GM18499 (cell line): ENCODE results near the gene PSMB11.

ENCODE experiments used
- ATAC-seq: cut with Tn5 transposase; IDR thresholded peaks from one replicate; pipeline ENCODE4 v1.9.1; 2021; ENCODE audit warnings: moderate number of reproducible peaks; ENCODE audit not compliant: insufficient read depth, unreplicated experiment

PSMB11 gene

DNA sequence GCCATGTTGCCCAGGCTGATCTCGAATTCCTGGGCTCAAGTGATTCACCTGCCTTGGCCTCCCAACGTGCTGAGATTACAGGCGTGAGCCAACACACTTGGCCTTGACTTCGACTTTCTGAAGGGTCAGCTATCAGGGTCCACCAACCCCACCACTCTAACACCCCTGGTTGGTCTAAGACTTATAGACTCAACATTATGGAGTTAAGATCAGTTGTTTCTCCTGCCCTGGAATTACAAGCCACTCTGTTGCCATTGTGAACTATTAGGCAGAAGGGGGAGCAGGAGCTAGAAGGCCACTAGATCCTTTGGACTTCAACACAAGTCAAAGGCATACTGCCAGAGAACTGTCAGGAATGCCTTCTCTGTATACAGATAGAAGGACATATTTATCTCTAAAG is 1.9 kb upstream of the PSMB11 start:
- ATAC-seq = no peak

DNA sequence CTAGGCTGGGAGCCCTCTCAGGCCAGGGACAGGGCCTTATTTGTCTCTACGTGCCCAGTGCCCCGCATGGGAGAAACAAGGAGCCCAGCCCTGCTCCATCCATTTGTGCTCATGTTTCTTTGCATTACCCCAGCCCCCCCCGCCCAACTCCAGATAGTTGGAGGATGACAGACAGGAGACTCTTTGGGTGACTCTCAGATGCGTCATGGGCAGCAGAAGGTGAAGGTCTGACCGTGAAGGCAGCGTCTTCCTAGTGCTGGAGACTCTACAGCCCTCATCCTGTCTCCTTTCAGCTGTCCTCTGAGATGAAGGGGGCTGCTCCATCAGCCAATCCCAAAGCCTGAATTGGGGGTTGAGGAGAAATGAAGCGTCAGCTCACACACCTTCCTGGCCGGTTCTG is 283 bp upstream of the PSMB11 start:
- no peak for ATAC-seq

DNA sequence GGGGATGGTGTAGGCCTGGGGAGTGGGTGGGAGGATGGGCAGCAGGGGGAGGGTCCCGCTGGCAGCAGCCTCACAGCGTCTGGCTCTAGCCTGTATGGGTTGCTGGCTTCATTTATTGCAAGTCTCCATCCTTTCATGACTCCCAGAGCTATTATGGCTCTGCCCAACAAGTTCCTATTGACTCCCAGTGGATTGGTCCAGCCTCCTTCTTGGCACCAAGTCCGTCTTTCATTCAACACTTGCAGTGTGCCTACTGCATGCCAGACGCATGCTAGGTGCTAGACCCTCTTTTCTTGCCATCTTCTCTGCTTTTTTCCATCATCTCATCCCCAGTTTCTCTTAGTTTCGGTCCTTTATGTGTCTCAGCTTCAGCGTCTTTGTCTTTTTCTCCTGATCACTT is 1.1 kb downstream of the PSMB11 start:
- ATAC-seq = no peak

DNA sequence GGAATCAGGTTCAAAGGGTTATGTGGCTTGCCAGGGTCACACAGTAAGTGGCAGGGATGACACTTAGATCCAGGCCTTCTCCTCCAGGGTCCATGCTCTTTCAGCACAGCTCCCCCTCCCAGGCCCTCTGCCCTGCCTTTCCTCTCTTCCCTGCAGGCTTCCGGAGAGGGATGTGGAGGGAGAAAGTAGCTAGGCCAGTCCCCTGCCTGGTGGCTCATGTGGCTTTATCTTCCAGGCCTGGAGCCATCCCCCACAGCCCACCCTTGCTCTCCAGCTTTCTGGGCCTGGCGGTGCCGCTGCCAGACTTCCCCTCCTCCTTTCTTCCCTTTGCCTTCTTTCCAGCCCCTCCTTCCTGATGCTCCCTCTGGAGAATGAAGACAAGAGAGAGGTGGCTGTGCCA is 1.7 kb downstream of the PSMB11 start:
- ATAC-seq = no peak

DNA sequence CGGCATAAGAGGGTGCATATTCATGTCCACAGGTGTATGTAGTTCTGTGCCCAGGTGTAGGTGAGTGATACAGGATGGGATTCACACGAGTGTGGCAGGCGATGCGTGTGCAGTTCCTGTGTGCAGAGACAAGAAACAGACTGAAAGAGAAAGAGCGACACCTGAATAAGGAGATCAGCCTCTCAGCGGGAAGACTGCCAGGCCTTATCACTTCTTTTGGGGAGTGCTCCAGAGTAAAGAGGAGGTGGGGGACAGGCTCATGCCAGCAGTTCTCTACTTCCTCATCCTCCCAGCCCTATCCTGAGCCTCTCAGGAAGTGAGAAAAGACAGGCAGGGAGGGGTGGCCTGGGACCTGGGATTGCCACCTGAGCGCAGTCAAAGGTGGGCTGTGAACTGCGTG is 2.8 kb downstream of the PSMB11 start:
- ATAC-seq = no peak

DNA sequence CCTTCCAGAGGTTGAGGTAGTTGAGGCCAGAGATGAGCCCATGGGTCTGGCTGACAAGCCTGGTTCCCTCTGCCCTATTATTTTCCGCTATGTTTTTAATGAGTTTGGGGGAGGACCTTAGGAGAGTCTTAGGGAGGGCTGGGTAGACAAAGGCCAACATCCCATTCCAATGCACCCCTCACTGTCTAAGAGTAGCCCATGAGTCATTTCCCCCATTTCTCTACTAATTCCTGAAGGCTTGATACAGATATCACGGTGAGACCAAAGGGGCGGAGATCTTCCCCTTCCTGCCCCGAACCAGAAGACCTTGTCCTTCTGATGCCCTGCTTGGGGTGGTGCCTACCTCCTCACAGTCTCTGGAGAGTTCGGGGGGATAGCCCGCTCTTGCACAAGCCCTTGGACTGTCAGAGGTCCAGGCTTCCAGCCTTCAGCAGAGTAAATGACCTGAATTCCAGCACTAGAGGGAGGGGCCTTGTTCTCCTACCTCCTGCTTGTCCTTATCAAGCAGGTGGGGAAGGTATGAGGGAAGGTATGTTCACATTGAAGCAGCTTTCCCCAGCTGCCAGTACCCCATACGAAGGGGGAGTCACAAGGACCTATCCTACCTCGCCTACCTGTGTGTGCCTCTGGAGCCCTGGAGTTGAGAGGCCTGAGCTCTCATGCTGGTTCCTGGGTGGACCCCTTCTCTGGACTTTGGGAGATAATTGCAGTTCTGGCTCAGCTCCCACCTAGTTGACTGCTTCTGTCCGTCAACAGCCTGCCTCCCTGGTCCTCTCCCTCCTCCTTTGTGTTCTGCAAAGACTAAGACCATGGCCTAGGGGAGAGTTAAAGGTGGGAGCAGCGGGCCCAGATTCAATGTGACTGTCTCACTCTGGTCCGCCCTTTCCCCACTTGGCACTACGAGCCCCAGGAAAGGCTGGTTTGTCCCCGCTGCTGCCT is 3.7 kb downstream of the PSMB11 start:
- no peak for ATAC-seq

DNA sequence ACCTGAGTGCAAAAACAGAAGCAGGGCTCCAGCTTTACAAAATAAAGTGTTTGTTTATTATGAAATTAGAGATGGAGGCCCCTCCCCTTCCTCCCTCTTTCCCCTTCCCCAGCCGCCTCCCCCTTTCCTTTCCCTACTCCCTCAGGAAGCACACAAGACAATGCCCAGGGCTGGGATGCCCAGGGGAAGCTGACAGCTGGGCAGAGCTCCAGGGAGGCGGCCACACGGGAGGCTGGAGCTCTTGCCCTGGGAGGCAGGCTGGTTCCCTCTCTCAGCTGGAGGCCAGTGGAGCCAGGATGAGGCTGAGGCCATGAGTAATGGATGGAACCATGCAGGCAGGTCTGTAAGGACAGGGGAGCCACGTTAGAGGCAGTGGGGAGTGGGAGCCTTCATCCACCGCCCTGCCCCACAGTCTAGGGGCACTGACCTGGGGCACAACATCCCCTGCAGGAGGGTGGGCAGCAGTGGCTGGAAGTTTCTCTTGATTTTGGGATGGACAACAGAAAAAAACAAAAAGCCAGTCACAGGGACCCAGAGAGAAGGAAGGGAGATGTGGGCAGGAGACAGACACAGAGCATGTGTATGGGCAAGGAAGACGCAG is 5.1 kb downstream of the PSMB11 start:
- ATAC-seq = no peak

DNA sequence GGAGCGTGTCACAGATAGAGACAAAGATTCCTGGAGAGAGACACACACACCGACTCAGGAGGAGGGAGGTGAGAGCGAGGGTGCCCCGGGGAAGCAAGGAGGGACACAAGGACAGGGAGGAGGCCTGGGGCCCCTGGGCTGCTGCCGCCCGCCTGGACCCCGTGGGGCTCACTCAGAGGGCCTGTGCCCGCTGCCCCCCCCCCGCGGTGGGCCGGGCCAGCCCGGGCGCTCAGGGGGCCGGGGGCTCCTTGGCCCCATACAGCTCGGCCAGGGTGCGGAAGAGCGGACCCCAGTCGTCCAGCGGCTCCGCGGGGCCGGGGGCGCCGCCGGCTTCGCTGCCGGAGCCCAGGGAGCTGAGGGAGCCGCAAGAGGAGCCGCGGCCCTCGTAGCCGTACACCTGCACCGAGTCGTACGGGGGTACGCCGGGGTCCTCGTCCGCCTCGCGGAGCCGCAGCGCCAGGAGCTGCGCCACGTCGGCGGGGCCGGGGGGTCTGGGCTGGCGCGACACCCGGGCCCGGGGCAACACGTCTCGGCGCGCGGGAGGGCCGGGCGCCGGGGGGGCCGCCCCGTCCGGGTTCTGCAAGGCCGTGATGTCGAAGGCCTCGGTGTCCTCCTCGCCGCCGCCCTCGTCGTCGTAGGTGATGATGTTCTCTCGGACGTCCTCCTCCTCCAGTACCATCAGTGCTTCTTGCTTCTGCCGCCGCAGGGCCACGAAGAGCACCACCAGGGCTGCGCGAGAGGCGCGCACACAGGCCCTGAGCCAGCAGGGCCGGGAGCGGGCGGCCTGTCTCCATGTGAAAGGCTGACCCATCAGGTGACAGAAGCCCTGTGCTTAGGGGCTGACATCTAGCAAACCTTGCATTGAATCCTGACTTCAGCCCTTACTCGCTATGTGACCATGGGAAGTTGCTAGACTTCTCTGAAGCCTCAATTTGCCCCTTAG is 6.0 kb downstream of the PSMB11 start:
- no peak for ATAC-seq

DNA sequence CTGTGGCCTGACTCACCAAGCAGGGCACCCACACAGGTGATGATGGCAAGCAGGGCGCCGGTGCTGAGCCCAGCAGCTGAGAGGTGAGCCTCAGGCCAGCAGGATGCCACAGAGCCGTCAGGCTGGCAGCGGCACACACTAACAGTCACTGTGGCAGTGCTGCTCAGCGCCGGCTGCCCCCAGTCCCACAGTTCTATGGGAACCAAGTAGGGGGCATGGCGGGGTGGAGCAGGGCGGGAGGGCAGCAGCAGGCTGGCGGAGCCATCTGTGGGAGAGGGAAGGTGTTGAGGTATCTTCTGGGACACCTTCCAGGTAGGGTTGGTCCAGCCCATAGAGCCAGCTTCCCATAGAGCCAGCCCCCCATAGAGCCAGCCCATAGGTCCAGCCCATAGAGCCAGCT is 7.0 kb downstream of the PSMB11 start:
- no peak for ATAC-seq

DNA sequence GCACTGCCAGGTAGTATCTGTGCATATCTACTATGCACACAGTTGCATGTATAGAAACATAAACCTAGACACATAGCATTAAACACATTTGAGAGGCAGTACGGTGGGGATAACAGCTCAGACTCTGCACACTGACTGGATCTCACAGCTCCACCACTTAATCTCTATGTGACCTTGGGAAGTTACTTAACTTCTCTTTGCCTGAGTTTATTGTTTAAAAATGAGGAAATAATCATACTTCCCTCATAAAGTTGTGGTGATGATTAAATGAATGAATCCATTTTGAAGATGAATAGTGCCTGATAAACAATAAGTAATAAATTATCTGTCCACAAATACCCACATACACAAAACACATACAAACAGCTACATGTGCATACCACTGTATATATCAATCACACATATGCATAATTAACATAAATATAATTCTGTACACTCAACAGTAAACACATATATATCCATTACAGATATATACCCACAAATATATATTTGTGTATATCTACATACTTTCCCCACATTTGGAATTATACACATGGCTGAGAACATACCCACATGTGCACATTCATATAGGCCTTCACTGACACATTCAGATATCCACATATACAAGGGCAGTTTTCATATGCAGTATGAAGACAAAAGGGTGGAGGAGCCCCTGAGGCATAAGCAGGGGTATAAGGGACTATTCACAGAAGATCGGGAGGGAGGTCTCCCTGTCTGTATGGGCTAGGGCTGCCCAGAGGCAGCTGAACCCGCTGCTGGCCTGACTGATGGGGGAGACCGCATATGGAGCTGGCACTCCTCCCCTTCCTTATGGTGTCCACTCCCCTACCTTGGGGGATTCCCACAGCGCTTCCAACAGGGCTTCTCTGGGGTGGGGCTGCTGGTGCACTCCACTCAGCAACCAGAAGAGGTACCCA is 9.4 kb downstream of the PSMB11 start:
- ATAC-seq = no peak

DNA sequence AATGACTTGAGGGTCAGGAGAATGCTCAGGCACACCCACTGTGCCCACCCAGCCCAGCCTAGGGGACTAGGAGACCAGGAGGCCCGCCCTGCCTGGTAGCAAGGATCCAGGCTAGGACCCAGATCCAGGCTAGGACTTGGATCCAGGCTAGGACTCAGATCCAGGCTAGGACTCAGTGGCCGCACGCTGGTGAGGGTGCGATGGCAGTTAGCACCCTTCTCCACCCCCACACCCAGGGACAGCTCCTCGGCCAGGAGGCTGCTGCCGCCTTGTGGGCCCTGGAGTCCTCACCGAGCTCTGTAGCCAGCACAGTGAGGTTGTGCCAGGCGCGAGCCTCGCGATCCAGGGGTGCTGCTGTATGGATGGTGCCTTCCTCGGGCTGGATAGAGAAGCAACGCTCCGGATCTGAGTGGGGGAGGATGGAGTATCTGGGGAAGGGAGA is 10.2 kb downstream of the PSMB11 start:
- no peak for ATAC-seq

DNA sequence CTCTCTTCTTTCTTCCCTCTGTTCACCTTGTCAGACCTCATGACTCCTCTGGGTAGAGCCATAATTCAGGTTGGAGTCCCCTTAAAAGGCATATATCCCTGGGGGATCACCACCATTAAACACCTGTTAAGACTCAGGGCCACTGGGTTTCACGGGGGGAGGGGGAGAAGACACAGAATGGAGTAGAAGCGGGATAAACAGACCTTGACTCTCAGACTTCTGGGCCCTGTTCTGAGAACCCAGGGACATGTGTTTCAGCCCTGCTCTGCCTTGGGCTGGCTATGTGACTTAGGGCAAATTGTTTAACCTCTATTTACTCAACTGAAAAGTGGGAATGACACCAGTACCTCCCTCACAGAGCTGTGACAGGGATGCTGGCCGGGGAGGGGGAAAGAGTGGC is 10.7 kb downstream of the PSMB11 start:
- ATAC-seq = no peak

DNA sequence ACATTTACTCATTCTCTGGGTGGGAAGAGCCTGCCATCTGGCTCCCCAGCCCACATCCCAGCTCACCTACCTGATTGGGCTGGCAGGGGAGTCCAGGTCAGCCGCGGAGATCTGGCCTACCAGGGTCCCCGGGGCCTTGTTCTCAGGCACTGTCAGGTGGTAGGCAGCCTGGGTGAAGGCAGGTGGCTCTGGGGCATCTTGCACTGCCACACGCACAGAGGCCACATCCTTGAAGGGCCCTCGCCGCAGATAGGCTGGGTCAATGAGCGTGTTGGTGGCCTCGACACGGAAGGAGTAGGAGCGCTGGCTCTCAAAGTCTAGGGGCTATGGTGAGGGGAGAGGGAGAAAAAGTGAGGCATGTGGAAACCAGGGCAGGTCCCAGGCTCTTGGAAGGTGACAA is 11.4 kb downstream of the PSMB11 start:
- no peak for ATAC-seq

DNA sequence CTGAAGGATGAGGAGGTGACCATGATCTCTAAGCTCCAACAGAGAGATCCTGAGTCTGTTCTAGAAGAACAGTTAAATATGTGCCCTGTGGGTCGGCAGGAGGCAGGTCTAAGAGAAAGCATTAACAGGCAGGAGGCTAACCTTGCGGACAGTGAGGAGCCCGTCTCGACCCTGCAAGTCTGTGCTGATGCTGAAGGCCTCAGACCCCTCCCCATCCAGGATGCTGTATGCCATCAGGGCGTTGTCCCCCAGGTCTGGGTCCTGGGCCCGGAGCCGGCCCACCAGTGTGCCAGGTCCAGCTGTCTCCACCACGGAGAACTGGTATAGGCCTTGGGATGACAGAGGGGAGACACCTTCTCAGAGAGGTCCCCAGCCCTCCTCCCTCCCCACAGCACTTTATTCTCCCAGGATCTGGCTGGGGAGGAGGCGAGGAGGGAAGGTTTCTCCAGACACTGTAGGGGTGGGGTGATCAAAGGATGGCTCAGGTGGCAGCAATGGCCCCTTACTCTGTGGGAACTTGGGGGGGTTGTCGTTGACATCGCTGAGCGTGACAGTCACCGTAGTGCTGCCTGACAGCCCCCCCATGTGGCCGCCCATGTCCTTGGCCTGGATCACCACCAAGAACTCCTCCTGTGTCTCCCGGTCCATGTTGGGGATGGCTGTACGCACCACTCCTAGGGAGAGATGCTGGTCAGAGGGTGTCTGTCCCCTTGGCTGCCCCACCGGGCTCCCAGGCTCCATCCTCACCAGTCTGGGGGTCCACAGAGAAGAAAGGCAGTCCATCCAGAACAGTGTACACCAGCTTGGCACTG is 12.2 kb downstream of the PSMB11 start:
- no peak for ATAC-seq

DNA sequence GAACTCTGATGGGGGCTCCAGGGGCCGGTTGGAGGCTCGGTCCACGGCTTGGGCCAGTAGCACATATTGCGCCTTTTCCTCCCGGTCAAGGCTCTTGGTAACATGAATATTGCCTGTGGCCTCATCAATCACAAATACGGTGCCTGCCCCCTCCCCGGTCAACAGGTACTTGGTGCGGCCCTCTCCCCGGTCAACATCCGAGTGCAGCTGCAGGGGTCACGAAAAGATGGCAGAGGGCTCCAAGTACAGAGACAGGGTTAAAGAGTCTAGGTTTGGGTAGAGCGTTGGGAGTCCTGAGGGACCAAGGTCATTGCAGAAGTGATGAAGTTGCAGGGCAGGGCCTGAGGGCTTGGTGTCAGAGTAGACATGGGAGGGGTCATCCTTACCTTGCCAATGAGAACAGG is 13.1 kb downstream of the PSMB11 start:
- ATAC-seq = no peak

DNA sequence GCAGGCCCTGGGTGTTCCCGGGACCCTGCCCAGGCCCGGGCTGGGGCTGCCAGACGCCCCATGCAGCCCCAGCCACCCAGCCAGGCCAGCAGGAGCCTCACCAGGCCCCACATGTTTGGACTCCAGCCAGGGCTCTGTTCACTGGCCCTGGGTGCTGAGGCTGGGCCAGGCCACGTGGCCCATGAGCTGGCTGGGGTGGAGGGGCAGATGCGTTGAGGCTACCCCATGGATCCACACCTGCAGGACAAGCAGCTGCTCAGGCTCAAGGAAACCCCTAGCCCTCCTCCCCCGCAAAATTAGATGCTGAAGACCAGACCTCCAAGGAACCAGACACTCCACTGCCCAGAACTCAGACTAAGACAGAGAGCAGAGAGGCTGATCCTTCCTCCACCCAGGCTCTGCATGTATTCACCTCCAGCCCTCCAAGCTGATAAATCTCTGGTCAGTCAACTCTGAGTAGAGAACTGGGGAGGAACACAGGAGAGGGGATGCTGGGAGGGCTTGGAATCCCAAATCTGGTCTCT is 13.7 kb downstream of the PSMB11 start:
- no peak for ATAC-seq

DNA sequence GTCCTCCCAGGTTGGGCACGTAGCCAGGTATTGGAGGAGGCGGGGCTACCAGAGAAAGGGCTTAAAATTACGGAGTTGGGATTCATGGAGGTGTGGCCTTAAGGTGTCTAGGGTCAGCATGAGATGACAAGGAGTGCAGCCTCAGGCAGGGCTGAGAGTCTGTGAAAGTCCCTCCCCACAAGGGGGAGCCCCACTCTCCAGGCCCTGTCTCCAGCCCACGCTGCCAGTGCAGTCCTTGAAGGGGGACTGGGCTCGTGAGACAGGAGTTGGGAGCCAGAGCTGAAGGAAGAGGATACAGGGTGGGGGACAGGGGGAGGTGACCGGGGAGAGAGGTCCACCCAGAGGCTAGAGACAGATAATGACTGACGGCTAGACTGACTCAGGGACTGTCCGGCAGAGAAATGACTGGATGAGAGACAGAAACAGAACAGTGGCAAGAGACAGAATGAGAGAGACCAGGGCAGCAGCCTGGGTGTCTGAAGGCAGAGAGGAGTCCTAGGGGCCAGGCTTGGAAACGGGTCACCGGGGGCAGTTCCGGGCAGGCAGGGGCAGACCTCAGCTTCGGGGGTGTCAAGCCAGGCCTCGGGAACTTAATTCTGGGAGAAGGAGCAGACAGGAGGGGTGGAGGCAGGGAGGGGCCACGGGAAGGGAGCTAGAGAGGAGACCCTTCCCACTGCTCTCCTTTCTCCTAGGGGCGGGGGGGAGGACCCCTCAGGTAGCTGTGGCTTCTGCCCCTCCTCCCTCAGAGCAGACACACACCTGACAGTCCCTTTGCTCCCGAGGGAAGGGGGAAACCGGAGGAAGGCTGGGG is 14.3 kb downstream of the PSMB11 start:
- peak; percentile 41 for ATAC-seq
